Measurements from ENCODE around the gene DSCAML1.

DSCAML1 gene

DNA sequence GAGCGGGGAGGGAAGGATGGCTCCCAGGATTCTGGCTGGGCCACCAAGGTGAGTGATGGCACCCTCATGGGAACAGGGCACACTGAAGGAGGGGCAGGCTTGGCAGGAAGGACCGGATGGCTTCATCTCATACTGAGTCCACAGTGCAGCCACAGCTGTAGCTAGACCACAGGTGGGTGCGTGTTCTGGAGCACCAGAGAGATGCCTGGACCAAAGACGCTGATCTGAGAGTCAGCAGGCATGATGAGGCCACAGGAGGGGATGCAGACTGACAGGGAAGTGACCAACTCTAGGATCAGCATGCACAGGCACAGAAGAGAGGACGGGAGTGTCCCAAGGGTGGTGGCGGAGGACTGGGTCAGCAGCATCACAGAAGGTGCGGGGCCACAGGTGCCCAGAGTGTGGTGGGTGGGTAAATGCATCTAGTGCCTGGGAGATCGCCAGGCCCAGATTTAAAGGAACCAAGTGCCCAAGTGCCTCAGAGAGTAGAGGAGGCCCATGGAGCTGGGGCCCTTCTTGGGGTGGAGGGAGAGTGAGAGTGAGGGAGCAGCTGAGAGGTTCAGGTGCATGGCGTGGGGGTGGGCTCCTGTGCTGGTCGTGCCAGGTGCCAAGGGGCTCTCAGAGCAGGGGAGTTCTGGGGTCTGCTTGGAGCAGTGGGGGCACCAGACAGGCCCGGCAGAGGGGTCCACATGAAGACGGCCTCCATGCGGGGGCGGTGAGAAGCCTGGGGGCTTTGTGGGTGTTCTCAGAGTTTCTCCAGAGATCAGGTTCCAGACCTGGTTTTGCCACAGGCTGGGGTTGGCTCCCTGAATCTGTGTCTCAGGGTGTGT, 355.7 kb downstream of the DSCAML1 start:
- no peaks in the 10 kb centered on the region for H4K20me1 ChIP-seq (ENCODE audit: insufficient read depth, low read length)
- H3K9me2 ChIP-seq (ENCODE audit: low read depth, low read length) = no peaks in the 10 kb centered on the region
- H3K36me3 ChIP-seq (ENCODE audit: insufficient read depth, low read length) = no peaks in the 10 kb centered on the region
- H3K9ac ChIP-seq (ENCODE audit: low read length) = no peak overlapping the region
- TF ChIP-seq, protein P1, sequence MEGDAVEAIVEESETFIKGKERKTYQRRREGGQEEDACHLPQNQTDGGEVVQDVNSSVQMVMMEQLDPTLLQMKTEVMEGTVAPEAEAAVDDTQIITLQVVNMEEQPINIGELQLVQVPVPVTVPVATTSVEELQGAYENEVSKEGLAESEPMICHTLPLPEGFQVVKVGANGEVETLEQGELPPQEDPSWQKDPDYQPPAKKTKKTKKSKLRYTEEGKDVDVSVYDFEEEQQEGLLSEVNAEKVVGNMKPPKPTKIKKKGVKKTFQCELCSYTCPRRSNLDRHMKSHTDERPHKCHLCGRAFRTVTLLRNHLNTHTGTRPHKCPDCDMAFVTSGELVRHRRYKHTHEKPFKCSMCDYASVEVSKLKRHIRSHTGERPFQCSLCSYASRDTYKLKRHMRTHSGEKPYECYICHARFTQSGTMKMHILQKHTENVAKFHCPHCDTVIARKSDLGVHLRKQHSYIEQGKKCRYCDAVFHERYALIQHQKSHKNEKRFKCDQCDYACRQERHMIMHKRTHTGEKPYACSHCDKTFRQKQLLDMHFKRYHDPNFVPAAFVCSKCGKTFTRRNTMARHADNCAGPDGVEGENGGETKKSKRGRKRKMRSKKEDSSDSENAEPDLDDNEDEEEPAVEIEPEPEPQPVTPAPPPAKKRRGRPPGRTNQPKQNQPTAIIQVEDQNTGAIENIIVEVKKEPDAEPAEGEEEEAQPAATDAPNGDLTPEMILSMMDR (IDR thresholded peaks at IDR 0.05; ENCODE audit: low read length) = no peak
- TF ChIP-seq EZH2 (IDR thresholded peaks at IDR 0.05; ENCODE audit: borderline replicate concordance, low read length) = no peak
- no peaks in the 10 kb centered on the region for H3K27me3 ChIP-seq (ENCODE audit: insufficient read depth, low read length)
- no peak overlapping the region for H2AFZ ChIP-seq (ENCODE audit: low read length)
- no peaks in the 10 kb centered on the region for H3F3A ChIP-seq (ENCODE audit: insufficient read depth, low read length)
- H3K27ac ChIP-seq (ENCODE audit: low read depth, low read length, poor library complexity, severe bottlenecking) = no peak overlapping the region
- no peaks in the 10 kb centered on the region for H3K79me2 ChIP-seq (ENCODE audit: insufficient read depth, low read length)
- no peaks in the 10 kb centered on the region for H3K4me1 ChIP-seq (ENCODE audit: insufficient read depth, low read length, severe bottlenecking)
- no peaks in the 10 kb centered on the region for H3K9me3 ChIP-seq (ENCODE audit: low read length)
- no peak overlapping the region for H3K4me2 ChIP-seq (ENCODE audit: low read length)
- no peak overlapping the region for H3K4me3 ChIP-seq (ENCODE audit: low read depth, low read length, poor library complexity, severe bottlenecking)

DNA sequence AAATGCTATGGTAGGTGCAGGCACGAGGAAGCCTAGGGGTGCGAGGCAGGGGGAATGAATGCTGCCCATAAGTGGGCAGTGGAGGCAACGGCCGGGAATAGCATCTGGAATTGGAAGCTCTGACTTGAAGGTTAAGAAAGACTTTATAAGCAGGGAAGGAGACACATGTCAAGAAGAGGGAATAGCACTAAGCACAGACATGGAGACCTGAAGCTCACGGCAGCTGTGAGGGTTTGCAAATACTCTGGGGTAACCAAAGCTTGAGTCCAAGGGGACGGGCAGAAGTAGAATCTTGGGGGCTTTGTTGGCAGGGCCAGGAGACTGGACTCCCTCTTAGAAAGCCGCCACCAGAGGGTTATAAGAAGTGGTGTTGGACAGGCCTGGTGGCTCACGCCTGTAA, 356.8 kb downstream of the DSCAML1 start:
- no peak overlapping the region for H3K4me2 ChIP-seq (ENCODE audit: low read length)
- no peaks in the 10 kb centered on the region for H3K36me3 ChIP-seq (ENCODE audit: insufficient read depth, low read length)
- H3K9me2 ChIP-seq (ENCODE audit: low read depth, low read length) = no peaks in the 10 kb centered on the region
- no peaks in the 10 kb centered on the region for H3K27me3 ChIP-seq (ENCODE audit: insufficient read depth, low read length)
- H3K4me3 ChIP-seq (ENCODE audit: low read depth, low read length, poor library complexity, severe bottlenecking) = no peak overlapping the region
- no peaks in the 10 kb centered on the region for H4K20me1 ChIP-seq (ENCODE audit: insufficient read depth, low read length)
- H3K9ac ChIP-seq (ENCODE audit: low read length) = no peak overlapping the region
- no peaks in the 10 kb centered on the region for H3K4me1 ChIP-seq (ENCODE audit: insufficient read depth, low read length, severe bottlenecking)
- H3K27ac ChIP-seq (ENCODE audit: low read depth, low read length, poor library complexity, severe bottlenecking) = no peak overlapping the region
- H3F3A ChIP-seq (ENCODE audit: insufficient read depth, low read length) = no peaks in the 10 kb centered on the region
- no peaks in the 10 kb centered on the region for H3K79me2 ChIP-seq (ENCODE audit: insufficient read depth, low read length)
- H3K9me3 ChIP-seq (ENCODE audit: low read length) = no peaks in the 10 kb centered on the region
- H2AFZ ChIP-seq (ENCODE audit: low read length) = no peak overlapping the region
- TF ChIP-seq, protein P1 (IDR thresholded peaks at IDR 0.05; ENCODE audit: low read length) = no peak
- no peak for TF ChIP-seq EZH2 (IDR thresholded peaks at IDR 0.05; ENCODE audit: borderline replicate concordance, low read length)

DNA sequence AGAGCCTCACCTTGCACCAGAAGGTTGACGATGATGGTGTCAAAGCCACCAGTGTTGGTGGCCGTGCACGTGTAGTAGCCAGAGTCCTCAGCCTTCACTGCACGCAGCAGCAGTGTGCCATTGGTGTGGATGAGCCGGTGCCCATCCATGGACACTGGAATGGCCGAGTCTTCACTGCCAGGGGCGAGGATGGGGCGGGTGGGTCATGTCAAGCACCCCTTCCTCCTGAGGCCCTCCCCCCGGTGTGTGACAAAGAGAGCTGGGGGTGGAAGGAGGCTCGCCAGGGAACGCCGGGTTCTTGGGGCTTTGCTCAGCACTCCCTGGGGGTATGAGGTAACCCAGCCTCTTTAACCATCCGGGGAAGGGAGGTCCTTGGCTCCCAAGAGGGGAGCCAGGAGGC, 357.8 kb downstream of the DSCAML1 start:
- Histone ChIP-seq H3K9ac (ENCODE audit: low read length) (no peak overlapping the region), H3K79me2 (ENCODE audit: insufficient read depth, low read length) (no peaks in the 10 kb centered on the region), H3K9me3 (ENCODE audit: low read length) (no peaks in the 10 kb centered on the region), H3K4me1 (ENCODE audit: insufficient read depth, low read length, severe bottlenecking) (no peaks in the 10 kb centered on the region), H3K4me3 (ENCODE audit: low read depth, low read length, poor library complexity, severe bottlenecking) (no peak overlapping the region), H2AFZ (ENCODE audit: low read length) (no peak overlapping the region), H3K4me2 (ENCODE audit: low read length) (no peak overlapping the region), H3K36me3 (ENCODE audit: insufficient read depth, low read length) (no peaks in the 10 kb centered on the region), H3F3A (ENCODE audit: insufficient read depth, low read length) (no peaks in the 10 kb centered on the region), H3K27me3 (ENCODE audit: insufficient read depth, low read length) (no peaks in the 10 kb centered on the region), H3K27ac (ENCODE audit: low read depth, low read length, poor library complexity, severe bottlenecking) (no peak overlapping the region), H4K20me1 (ENCODE audit: insufficient read depth, low read length) (no peaks in the 10 kb centered on the region), H3K9me2 (ENCODE audit: low read depth, low read length) (no peaks in the 10 kb centered on the region)
- TF ChIP-seq, protein P1 (IDR thresholded peaks at IDR 0.05; ENCODE audit: low read length) = no peak
- TF ChIP-seq EZH2 (IDR thresholded peaks at IDR 0.05; ENCODE audit: borderline replicate concordance, low read length) = no peak

Measured in OCI-LY1 (cell line).